ENCODE data around the gene HOXA11.

DNA sequence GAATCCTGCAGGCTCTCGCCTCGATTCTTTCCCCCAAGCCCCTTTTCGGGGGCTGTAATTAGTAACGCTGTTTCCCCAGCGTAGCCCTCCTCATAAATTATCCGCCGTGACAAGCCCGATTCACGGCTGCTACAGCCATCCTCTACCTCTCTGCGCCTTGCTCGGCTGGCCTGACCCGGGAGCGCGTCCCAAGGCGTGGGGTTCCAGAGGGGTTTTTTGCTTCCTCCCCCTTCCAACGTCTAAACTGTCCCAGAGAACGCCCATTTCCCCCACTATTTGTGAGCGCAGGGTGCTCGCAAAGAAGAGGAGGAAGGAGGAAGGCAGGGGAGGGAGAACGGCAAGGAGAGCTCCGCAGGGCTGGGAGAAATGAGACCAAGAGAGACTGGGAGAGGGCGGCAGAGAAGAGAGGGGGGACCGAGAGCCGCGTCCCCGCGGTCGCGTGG is 42.4 kb downstream of the HOXA11 start:
- TF ChIP-seq CTCF (IDR thresholded peaks at IDR 0.05), result no peak
- TF ChIP-seq POLR2A (IDR thresholded peaks at IDR 0.05), result no peak
- TF ChIP-seq EP300 (IDR thresholded peaks at IDR 0.05), result no peak
- no peak for TF ChIP-seq POLR2AphosphoS5 (IDR thresholded peaks at IDR 0.05)
